Cerebellar nuclear complex (tissue), 1 donor: ENCODE data around the gene SYNRG.

ENCODE experiments used
- DNase-seq, 2 experiments: peaks; one replicate each; lab custom pipeline; 2025; lab: John Stamatoyannopoulos, UW

The SYNRG gene

GRCh38 chr17:37470181-37470580 is 139.0 kb downstream of the SYNRG start:
- no peak for DNase-seq

GRCh38 chr17:37466471-37466870 is 142.7 kb downstream of the SYNRG start:
- no peak for DNase-seq

GRCh38 chr17:37465069-37465616 is 144.1 kb downstream of the SYNRG start:
- DNase-seq: no peak
